ENCODE data around the gene RAI1.

DNA sequence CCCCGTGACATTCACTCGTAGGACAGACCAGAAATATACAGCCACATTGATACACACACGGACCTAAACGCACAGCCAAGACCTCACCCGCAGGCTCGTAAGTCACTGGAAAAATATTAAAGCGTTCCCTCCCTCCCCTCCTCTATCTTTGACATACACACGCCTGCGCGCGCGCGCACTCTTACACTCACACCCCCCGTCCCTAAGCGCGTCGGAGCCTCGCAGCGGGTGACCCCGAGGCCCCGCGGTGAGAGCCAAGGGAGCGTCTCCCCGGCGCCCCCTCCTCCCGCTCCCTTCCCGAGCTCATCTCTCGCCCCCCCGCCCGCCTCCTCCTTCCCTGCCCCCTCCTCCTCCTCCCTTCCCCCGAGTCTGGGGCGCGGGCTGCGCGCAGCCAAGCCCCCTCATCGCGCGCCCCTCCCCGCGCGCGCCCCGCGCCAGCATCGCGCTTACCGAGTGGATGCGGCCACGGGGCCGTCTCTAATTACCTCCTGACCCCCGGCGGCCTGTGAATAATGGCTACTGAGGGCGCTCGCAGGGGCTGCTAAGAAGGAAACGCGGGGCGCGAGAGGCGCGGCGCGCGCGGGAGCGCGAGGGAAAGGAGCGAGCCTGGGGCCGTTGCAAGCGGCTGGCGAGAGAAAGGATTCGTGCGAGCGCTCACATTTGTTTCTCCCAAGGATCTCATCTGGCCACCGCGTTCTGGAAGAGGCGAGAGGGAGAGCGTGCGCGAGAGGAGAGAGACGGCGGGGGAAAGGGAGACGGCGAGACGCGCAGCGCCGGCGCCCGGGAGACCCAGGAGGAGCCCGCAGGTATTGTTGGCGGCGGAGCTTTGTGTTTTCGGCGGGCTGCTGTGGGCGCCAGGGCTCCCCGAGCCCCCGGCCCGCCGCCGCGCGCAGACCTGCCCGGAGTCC lies 42.4 kb downstream of the RAI1 start:
- peak; percentile 41 for TF ChIP-seq EZH2 (IDR thresholded peaks at IDR 0.05; ENCODE audit: low read depth, unreplicated experiment)
- TF ChIP-seq, protein P1, sequence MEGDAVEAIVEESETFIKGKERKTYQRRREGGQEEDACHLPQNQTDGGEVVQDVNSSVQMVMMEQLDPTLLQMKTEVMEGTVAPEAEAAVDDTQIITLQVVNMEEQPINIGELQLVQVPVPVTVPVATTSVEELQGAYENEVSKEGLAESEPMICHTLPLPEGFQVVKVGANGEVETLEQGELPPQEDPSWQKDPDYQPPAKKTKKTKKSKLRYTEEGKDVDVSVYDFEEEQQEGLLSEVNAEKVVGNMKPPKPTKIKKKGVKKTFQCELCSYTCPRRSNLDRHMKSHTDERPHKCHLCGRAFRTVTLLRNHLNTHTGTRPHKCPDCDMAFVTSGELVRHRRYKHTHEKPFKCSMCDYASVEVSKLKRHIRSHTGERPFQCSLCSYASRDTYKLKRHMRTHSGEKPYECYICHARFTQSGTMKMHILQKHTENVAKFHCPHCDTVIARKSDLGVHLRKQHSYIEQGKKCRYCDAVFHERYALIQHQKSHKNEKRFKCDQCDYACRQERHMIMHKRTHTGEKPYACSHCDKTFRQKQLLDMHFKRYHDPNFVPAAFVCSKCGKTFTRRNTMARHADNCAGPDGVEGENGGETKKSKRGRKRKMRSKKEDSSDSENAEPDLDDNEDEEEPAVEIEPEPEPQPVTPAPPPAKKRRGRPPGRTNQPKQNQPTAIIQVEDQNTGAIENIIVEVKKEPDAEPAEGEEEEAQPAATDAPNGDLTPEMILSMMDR (conservative IDR thresholded peaks at IDR 0.05; ENCODE audit: low read depth in 2 of 2): no peak
- TF ChIP-seq, protein P2, sequence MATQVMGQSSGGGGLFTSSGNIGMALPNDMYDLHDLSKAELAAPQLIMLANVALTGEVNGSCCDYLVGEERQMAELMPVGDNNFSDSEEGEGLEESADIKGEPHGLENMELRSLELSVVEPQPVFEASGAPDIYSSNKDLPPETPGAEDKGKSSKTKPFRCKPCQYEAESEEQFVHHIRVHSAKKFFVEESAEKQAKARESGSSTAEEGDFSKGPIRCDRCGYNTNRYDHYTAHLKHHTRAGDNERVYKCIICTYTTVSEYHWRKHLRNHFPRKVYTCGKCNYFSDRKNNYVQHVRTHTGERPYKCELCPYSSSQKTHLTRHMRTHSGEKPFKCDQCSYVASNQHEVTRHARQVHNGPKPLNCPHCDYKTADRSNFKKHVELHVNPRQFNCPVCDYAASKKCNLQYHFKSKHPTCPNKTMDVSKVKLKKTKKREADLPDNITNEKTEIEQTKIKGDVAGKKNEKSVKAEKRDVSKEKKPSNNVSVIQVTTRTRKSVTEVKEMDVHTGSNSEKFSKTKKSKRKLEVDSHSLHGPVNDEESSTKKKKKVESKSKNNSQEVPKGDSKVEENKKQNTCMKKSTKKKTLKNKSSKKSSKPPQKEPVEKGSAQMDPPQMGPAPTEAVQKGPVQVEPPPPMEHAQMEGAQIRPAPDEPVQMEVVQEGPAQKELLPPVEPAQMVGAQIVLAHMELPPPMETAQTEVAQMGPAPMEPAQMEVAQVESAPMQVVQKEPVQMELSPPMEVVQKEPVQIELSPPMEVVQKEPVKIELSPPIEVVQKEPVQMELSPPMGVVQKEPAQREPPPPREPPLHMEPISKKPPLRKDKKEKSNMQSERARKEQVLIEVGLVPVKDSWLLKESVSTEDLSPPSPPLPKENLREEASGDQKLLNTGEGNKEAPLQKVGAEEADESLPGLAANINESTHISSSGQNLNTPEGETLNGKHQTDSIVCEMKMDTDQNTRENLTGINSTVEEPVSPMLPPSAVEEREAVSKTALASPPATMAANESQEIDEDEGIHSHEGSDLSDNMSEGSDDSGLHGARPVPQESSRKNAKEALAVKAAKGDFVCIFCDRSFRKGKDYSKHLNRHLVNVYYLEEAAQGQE (IDR thresholded peaks at IDR 0.05; ENCODE audit: unreplicated experiment): no peak
- TF ChIP-seq, protein P3, sequence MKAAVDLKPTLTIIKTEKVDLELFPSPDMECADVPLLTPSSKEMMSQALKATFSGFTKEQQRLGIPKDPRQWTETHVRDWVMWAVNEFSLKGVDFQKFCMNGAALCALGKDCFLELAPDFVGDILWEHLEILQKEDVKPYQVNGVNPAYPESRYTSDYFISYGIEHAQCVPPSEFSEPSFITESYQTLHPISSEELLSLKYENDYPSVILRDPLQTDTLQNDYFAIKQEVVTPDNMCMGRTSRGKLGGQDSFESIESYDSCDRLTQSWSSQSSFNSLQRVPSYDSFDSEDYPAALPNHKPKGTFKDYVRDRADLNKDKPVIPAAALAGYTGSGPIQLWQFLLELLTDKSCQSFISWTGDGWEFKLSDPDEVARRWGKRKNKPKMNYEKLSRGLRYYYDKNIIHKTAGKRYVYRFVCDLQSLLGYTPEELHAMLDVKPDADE (IDR thresholded peaks at IDR 0.05): no peak
- TF ChIP-seq POLR2AphosphoS5 (IDR thresholded peaks at IDR 0.05; ENCODE audit: low read depth): no peak
- TF ChIP-seq EZH2phosphoT487 (IDR thresholded peaks at IDR 0.05; ENCODE audit: unreplicated experiment): no peak
- no peak for TF ChIP-seq CREB1 (CRISPR knock-in tag; IDR thresholded peaks at IDR 0.05; ENCODE audit: low read depth)
- TF ChIP-seq JUNB (IDR thresholded peaks at IDR 0.05; ENCODE audit: unreplicated experiment): no peak
- TF ChIP-seq ZNF331 (CRISPR knock-in tag; IDR thresholded peaks at IDR 0.05; ENCODE audit: low read depth): no peak
- no peak for TF ChIP-seq STAT1 (IDR thresholded peaks at IDR 0.05; ENCODE audit: unreplicated experiment)
- no peak for TF ChIP-seq ZNF114 (CRISPR knock-in tag; IDR thresholded peaks at IDR 0.05)
- TF ChIP-seq, protein P4, sequence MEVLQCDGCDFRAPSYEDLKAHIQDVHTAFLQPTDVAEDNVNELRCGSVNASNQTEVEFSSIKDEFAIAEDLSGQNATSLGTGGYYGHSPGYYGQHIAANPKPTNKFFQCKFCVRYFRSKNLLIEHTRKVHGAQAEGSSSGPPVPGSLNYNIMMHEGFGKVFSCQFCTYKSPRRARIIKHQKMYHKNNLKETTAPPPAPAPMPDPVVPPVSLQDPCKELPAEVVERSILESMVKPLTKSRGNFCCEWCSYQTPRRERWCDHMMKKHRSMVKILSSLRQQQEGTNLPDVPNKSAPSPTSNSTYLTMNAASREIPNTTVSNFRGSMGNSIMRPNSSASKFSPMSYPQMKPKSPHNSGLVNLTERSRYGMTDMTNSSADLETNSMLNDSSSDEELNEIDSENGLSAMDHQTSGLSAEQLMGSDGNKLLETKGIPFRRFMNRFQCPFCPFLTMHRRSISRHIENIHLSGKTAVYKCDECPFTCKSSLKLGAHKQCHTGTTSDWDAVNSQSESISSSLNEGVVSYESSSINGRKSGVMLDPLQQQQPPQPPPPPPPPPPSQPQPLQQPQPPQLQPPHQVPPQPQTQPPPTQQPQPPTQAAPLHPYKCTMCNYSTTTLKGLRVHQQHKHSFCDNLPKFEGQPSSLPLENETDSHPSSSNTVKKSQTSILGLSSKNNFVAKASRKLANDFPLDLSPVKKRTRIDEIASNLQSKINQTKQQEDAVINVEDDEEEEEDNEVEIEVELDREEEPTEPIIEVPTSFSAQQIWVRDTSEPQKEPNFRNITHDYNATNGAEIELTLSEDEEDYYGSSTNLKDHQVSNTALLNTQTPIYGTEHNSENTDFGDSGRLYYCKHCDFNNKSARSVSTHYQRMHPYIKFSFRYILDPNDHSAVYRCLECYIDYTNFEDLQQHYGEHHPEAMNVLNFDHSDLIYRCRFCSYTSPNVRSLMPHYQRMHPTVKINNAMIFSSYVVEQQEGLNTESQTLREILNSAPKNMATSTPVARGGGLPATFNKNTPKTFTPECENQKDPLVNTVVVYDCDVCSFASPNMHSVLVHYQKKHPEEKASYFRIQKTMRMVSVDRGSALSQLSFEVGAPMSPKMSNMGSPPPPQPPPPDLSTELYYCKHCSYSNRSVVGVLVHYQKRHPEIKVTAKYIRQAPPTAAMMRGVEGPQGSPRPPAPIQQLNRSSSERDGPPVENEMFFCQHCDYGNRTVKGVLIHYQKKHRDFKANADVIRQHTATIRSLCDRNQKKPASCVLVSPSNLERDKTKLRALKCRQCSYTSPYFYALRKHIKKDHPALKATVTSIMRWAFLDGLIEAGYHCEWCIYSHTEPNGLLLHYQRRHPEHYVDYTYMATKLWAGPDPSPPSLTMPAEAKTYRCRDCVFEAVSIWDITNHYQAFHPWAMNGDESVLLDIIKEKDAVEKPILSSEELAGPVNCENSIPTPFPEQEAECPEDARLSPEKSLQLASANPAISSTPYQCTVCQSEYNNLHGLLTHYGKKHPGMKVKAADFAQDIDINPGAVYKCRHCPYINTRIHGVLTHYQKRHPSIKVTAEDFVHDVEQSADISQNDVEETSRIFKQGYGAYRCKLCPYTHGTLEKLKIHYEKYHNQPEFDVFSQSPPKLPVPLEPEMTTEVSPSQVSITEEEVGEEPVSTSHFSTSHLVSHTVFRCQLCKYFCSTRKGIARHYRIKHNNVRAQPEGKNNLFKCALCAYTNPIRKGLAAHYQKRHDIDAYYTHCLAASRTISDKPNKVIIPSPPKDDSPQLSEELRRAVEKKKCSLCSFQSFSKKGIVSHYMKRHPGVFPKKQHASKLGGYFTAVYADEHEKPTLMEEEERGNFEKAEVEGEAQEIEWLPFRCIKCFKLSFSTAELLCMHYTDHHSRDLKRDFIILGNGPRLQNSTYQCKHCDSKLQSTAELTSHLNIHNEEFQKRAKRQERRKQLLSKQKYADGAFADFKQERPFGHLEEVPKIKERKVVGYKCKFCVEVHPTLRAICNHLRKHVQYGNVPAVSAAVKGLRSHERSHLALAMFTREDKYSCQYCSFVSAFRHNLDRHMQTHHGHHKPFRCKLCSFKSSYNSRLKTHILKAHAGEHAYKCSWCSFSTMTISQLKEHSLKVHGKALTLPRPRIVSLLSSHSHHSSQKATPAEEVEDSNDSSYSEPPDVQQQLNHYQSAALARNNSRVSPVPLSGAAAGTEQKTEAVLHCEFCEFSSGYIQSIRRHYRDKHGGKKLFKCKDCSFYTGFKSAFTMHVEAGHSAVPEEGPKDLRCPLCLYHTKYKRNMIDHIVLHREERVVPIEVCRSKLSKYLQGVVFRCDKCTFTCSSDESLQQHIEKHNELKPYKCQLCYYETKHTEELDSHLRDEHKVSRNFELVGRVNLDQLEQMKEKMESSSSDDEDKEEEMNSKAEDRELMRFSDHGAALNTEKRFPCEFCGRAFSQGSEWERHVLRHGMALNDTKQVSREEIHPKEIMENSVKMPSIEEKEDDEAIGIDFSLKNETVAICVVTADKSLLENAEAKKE (CRISPR knock-in tag; IDR thresholded peaks at IDR 0.05): no peak
- no peak for TF ChIP-seq NANOG (IDR thresholded peaks at IDR 0.05; ENCODE audit: borderline replicate concordance)

Data from GM23338 (cell line).